Measurements from ENCODE around the gene RPL35. TPM values are rescaled to one million over a fixed set of nuclear protein-coding genes. Genes with fewer than 3 reads are reported as not detected.

RPL35 gene
- total and polyA plus RNA-seq, 2 of the 8 experiments (the other 6 are each of a cell fraction or from before 2014, with no cell fraction given) = 1,831 to 2,448 TPM

GRCh38 chr9:124889006-124889405, 27.2 kb upstream of the RPL35 start:
- Histone ChIP-seq H2AK5ac (ENCODE audit: low read depth, low read length) (no peak overlapping the region), H3K9me3 (ENCODE audit: insufficient read depth in 2 of 2, low read depth in 1 of 2, low read length in 1 of 2) (no peaks in the 10 kb centered on the region; a peak in 1 of 4 replicates), H3K27me3 (replicated peaks in 1 of 4; ENCODE audit: control insufficient read depth in 3 of 4, extremely low read depth in 1 of 4, insufficient read depth in 3 of 4, low read length in 3 of 4) (no peaks in the 10 kb centered on the region), H4K91ac (replicated peaks; ENCODE audit: insufficient read length, low read length) (no peak overlapping the region), H3K18ac (ENCODE audit: extremely low read depth, low read length) (no peak overlapping the region), H4K8ac (ENCODE audit: extremely low read depth, insufficient read depth, low read length) (no peak overlapping the region), H3K23me2 (ENCODE audit: low read depth, low read length) (no peaks in the 10 kb centered on the region), H2BK20ac (ENCODE audit: low read length) (no peak overlapping the region), H3K4me2 (ENCODE audit: insufficient read depth in 1 of 2, low read depth in 2 of 2, low read length in 2 of 2) (no peak overlapping the region), H3K4me1 (replicated peaks in 1 of 4; ENCODE audit: control insufficient read depth in 3 of 4, insufficient read depth in 4 of 4, low read length in 3 of 4) (peaks cover 0 to 2% (median under 1%) of the 10 kb centered on the region in 4 experiments; a peak in 3 of 7 replicates), H3K9ac (replicated peaks in 1 of 4; ENCODE audit: extremely low read depth in 1 of 4, low read depth in 3 of 4, low read length in 3 of 4) (no peak overlapping the region), H2BK5ac (ENCODE audit: low read depth, low read length) (no peak overlapping the region), H2BK12ac (ENCODE audit: low read depth, low read length) (no peak overlapping the region), H3K23ac (ENCODE audit: insufficient read length) (no peak overlapping the region), H3K14ac (ENCODE audit: insufficient read length) (no peak overlapping the region), H3K4me3 (ENCODE audit: extremely low read depth in 1 of 4, insufficient read depth in 2 of 4, low read depth in 3 of 4, low read length in 4 of 4) (no peak overlapping the region), H3K56ac (replicated peaks; ENCODE audit: insufficient read length, low read depth, low read length) (no peak overlapping the region), H3K36me3 (ENCODE audit: control insufficient read depth in 2 of 4, insufficient read depth in 4 of 4, low read length in 3 of 4) (no peaks in the 10 kb centered on the region; a peak in 1 of 8 replicates), H2AFZ (ENCODE audit: low read length) (no peak overlapping the region), H3K79me1 (ENCODE audit: low read depth, low read length) (no peaks in the 10 kb centered on the region), H4K20me1 (replicated peaks in 1 of 2; ENCODE audit: control insufficient read depth in 1 of 2, insufficient read depth in 2 of 2, low read length in 2 of 2) (peaks cover 0 to 2% of the 10 kb centered on the region in 2 experiments), H3K4ac (replicated peaks; ENCODE audit: insufficient read length, low read depth, low read length) (no peak overlapping the region), H2BK15ac (ENCODE audit: low read length) (no peak overlapping the region), H3K79me2 (ENCODE audit: control insufficient read depth in 1 of 2, insufficient read depth in 2 of 2, low read length in 2 of 2) (no peaks in the 10 kb centered on the region), H4K5ac (ENCODE audit: insufficient read length, low read depth, low read length) (no peak overlapping the region), H3K27ac (ENCODE audit: low read depth, low read length) (no peak overlapping the region), H2BK120ac (replicated peaks; ENCODE audit: low read depth, low read length) (no peak overlapping the region)
- TF ChIP-seq EGR1 (IDR thresholded peaks at IDR 0.05; ENCODE audit: borderline replicate concordance, low read depth, low read length) (no peak), SIRT6 (IDR thresholded peaks at IDR 0.05; ENCODE audit: low read length) (no peak), SUZ12 (IDR thresholded peaks at IDR 0.05; ENCODE audit: low read length) (no peak), CREB1 (IDR thresholded peaks at IDR 0.05) (no peak), RFX5 (IDR thresholded peaks at IDR 0.05; ENCODE audit: borderline replicate concordance, low read depth, low read length) (no peak), KDM4A (IDR thresholded peaks at IDR 0.05; ENCODE audit: low read depth, low read length, severe bottlenecking) (no peak), ASH2L (IDR thresholded peaks at IDR 0.05; ENCODE audit: low read length) (no peak), RNF2 (IDR thresholded peaks at IDR 0.05; ENCODE audit: borderline replicate concordance, low read depth, low read length, missing control alignments, poor library complexity, severe bottlenecking) (no peak), NANOG (IDR thresholded peaks at IDR 0.05; ENCODE audit: insufficient read depth, low read depth, low read length, poor library complexity, severe bottlenecking) (no peak), USF2 (IDR thresholded peaks at IDR 0.05; ENCODE audit: low read length) (no peak)
- POLR2A ChIA-PET (ENCODE audit: partially characterized antibody) = interaction anchor here (1.4 to 31.1 kb wide), 2 partner anchors 10 to 26 kb away, joined by 5 to 573 read pairs; partner anchors contain the start of genes ARPC5L, RPL35 and WDR38
- CTCF ChIA-PET (ENCODE audit: partially characterized antibody) = interaction anchor here (0.8 to 3.0 kb wide), 8 partner anchors 9 to 112 kb away, joined by 3 to 17 read pairs (median 4); partner anchors contain the start of genes OLFML2A and WDR38
- no peak for DNase-seq (ENCODE audit: low read depth in 1 of 2, low spot score in 2 of 2)
- WGBS, 2 experiments (ENCODE audit: extremely low coverage in 1 of 2, insufficient coverage in 1 of 2, insufficient read length in 1 of 2, insufficient replicate concordance in 2 of 2, low coverage in 1 of 2, low lambda C conversion rate in 2 of 2, missing lambda C conversion rate in 1 of 2) = 88% methylated on average over 11 of the region's 13 CpGs; no CpG with 5 or more reads in 1 of the 2 experiments
- no peak for FAIRE-seq
